A204.1 (cell line): ENCODE data around the gene ZSWIM8.

Experiments
- FAIRE-seq: peaks from 2 replicates; lab custom pipeline; 2012; peaks lifted over from hg19 to GRCh38; lab: Jason Lieb, UNC

ZSWIM8 gene

DNA sequence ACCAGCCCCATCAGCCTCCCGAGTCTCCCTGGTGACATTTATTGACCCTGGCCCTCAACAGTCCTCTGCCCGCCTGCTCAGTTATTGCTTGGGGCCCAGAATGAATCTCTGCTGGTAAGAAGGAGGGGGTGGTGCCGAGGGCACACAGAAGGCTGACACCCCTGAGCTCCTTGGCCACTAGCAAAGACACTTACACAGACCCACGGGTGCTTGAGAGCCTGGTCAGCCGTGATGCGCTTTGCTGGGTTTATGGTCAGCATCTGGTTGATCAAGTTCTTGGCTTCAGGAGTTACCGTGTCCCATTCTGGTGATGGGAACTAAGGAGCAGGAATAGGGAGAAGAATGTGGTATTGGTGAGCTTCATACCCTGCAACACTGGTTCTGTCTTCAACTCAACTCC is 61.6 kb downstream of the ZSWIM8 start:
- no peak for FAIRE-seq

GRCh38 chr10:73848821-73849489 is 63.5 kb downstream of the ZSWIM8 start:
- no peak for FAIRE-seq

GRCh38 chr10:73850211-73850610 is 64.8 kb downstream of the ZSWIM8 start:
- no peak for FAIRE-seq

DNA sequence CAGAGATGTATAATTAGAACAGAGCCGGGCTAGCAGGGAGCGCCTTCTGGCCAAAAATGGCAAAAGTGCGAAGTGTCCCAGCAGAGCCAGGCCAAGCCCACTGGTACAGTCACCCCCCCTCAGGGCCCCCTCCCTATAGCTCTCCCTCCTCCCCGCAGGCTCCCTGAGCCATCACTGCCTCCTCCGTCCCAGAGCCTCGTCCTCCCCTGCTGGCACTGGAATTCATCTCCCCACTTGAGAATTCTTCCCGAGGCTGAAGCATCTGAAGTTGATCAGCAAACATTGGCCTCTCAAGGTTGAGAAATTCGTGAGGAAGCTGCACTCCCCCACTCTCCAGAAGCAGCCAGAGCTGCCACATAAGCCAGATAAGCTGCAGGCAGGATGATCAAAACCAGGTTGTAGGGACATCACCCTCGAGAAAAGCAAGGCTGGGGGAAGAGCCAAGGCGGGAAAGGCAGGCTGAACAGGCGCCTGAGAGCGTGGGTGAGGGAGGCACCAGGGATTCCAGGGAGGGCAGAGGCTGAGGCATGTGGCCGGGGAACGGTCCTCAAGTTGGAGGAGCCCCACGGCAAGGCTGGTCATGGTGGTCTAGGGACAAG is 65.6 kb downstream of the ZSWIM8 start:
- no peak for FAIRE-seq
